Right ventricle myocardium inferior (tissue), 1 donor: Measurements from ENCODE around the gene SPAG6. TPM values are rescaled to one million over a fixed set of nuclear protein-coding genes. Genes with fewer than 3 reads are reported as not detected.

Experiments
- ATAC-seq: fragments of 200-7000 bp; cut with Tn5 transposase; one replicate; pipeline ENCODE4 v1.9.1; 2020; ENCODE audit warnings: mild to moderate bottlenecking, moderate library complexity
- DNase-seq: peaks from one replicate; pipeline ENCODE4 v3.0.0; 2021; ENCODE audit errors: missing footprints
- intact Hi-C: fragments of 100-400 bp; cut with DNase I; formaldehyde crosslinking; loops from one replicate; pipeline ENCODE4 v1.11.0; 2022
- total RNA-seq: library from RNA; stranded (reverse); fragmentation: NEBNext Ultra II Directional; extraction: Animal tissue kit (Norgen Biotek cat#: 25700); gene quantifications from one replicate; pipeline ENCODE4 v1.2.1, GENCODE V29; 2021
- donor health status: DM: no; HTN: yes; CAD: no; lungs with severe emphysema.

Gene SPAG6
- total RNA-seq, 1 donor from 2014 or later = not detected

DNA sequence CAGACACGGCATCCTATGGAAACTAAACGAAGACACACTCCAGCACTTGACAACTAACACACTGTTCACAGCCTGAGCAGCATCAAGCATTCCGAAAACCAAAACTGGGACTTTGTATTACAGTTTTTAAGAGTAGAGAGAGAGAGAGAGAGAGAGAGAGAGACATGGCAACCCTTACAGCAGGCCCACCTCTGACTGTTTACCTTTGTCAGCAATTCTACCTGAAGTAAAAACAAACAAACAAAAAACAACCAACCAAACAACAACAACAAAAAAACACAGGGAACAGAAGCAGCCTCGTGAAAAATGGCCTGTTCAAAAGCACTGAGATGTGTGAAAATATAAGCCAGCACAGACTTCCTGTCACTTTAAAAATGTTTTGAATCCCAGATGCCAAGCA, 118.0 kb downstream of the SPAG6 start:
- ATAC-seq (no peak), DNase-seq (no peak)
- intact Hi-C loops = no loop called here

DNA sequence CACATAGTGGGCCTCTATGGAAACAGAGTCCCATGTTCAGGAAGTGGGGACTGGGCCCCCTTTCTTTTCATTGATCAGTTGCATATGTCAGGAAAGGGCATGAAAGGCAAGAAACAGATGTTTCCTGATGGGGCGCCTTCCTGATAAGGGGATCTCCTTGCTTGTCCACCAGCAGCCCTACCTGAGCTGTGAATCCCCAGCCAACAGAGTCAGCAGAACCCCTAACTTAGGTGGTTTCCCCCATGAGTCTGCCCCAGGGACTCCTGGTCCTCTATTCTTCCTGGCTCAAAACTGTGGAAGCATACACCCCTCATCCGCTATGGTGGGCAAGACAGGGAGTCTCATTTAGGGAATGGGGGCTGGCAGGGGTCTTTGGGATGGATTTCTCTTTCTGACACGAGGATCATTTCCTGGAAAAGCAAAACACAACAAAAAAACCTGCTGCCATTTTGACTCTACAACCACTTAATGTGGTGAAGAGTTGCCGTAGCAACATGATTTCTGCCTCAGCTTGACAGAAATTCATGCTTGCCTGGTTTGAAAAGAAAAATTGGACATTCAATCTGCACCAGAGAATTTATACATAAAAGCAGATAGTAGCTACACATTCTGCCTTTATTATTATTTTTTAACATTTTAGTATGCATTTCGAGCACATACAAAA, 119.8 kb downstream of the SPAG6 start:
- intact Hi-C loops = no loop called here
- no peak for DNase-seq
- no peak for ATAC-seq

DNA sequence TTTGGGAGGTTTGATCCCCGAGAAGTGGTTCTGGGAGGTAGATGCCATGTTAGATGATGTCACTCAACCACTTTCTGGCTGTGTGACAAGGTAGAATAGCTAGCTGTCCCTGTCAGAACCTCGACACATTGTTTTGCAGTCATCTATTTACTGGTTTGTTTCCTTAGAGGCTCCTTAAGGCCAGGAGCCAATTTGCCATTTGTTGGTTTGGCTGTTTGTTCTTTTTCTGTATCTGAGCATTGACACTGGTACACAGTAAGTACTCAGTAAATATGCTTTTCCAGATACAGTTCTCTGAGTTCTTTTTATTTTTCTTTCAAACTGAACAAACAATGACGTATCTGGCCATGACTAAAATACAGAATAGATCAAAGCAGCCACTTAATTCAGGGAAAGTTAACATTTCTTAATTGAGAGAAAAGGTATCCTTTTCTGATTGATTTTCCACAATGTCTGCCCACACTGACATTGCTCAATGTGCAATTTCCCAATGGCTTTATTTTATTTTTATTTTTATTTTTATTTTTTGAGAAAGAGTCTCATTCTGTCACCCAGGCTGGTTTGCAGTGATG, 121.6 kb downstream of the SPAG6 start:
- DNase-seq (no peak), ATAC-seq (no peak)
- intact Hi-C loops = no loop called here

Other genes with a start within 250 kb of the SPAG6 start
- not detected for gene EBLN1, start 127.5 kb upstream of the SPAG6 start, total RNA-seq
- gene COMMD3, start 29.1 kb upstream of the SPAG6 start, total RNA-seq = 89.9 TPM
- 34.4 TPM for gene BMI1, start 24.4 kb upstream of the SPAG6 start, total RNA-seq